Thyroid gland (tissue), 4 donors: Measurements from ENCODE around the gene PRKCE. TPM values are rescaled to one million over a fixed set of nuclear protein-coding genes. Genes with fewer than 3 reads are reported as not detected.

Source experiments
- DNase-seq, 2 donors: peaks; one replicate each; pipeline ENCODE4 v3.0.0-alpha.2; 2019
- H3K27ac ChIP-seq, 3 donors: fragments of 200-600 bp; sonication (generic); 1 replicate in 2 of 3; 2 replicates in 1 of 3; pipeline ENCODE4 v1.5.1; 2016 to 2019; ENCODE audit warnings: mild to moderate bottlenecking in 1 of 3, moderate library complexity in 1 of 3
- H3K27me3 ChIP-seq: fragments of 200-600 bp; sonication (generic); one replicate; pipeline ENCODE4 v1.5.1; 2019
- H3K36me3 ChIP-seq, 2 donors: fragments of 200-600 bp; sonication (generic); one replicate each; pipeline ENCODE4 v1.5.1; 2016 to 2019
- H3K4me1 ChIP-seq, 2 donors: fragments of 200-600 bp; sonication (generic); one replicate each; pipeline ENCODE4 v1.5.1; 2017 to 2019
- H3K4me3 ChIP-seq, 3 donors: fragments of 200-600 bp; sonication (generic); replicated peaks in 1 of 3; 1 replicate in 2 of 3; 2 replicates in 1 of 3; pipeline ENCODE4 v1.5.1; 2016; ENCODE audit warnings: mild to moderate bottlenecking in 1 of 3
- H3K9me3 ChIP-seq: fragments of 200-600 bp; sonication (generic); one replicate; pipeline ENCODE4 v1.5.1; 2017
- CTCF ChIP-seq, 6 experiments: fragments of 200-600 bp in 3 of 6; fragments of 450-650 bp in 3 of 6; sonication (generic) in 3 of 6; IDR thresholded peaks; one replicate each; pipeline ENCODE4 v1.5.1; 2016 to 2019; ENCODE audit warnings: antibody characterized with exemption in 6 of 6, mild to moderate bottlenecking in 2 of 6, inconsistent platforms in 1 of 6, moderate library complexity in 1 of 6
- POLR2A ChIP-seq, 2 donors: fragments of 450-650 bp; IDR thresholded peaks; one replicate each; pipeline ENCODE4 v1.6.1; 2017; ENCODE audit warnings: antibody characterized with exemption in 2 of 2, mild to moderate bottlenecking in 2 of 2, moderate library complexity in 1 of 2
- WGBS, 2 donors: methylation state at CpG; one replicate each; pipeline ENCODE4 v1.1.5; 2017; 5-methylcytosine and 5-hydroxymethylcytosine counted together
- intact Hi-C: fragments of 100-400 bp; cut with DNase I; formaldehyde crosslinking; loops from one replicate; pipeline ENCODE4 v1.15.1; 2023
- total RNA-seq, 4 donors: library from RNA; depleted of rRNA; stranded (reverse); fragments of >200 nt; gene quantifications; one replicate each; pipeline ENCODE4 v1.2.3, GENCODE V29; 2016

The PRKCE gene
- total RNA-seq, 4 donors from 2014 or later: 8.4 to 35.3 (median 15.2) TPM

- intact Hi-C loops: no loop called here
- peaks cover 14 to 17% of the 10 kb centered on the region in 2 donors for H3K4me1 ChIP-seq
These were observed 209.0 kb downstream of the PRKCE start for GRCh38 chr2:45860136-45861121.

GRCh38 chr2:45862843-45863242, 211.4 kb downstream of the PRKCE start:
- TF ChIP-seq POLR2A (IDR thresholded peaks at IDR 0.05) (no peak), CTCF (IDR thresholded peaks at IDR 0.05) (no peak)
- Histone ChIP-seq H3K27me3 (no peaks in the 10 kb centered on the region), H3K27ac (no peak overlapping the region), H3K9me3 (no peaks in the 10 kb centered on the region), H3K36me3 (no peaks in the 10 kb centered on the region), H3K4me3 (no peak overlapping the region), H3K4me1 (peaks cover 14 to 17% of the 10 kb centered on the region in 2 donors)
- no peak for DNase-seq
- intact Hi-C loops: no loop called here
- WGBS, 2 donors: 92 to 95% methylated on average over 2 of the region's 2 CpGs

More at GRCh38 chr2:45860136-45861121, 209.0 kb downstream of the PRKCE start:
- DNase-seq: peak; percentile 74 to 85
- no peaks in the 10 kb centered on the region for H3K36me3 ChIP-seq
- no peaks in the 10 kb centered on the region for H3K27me3 ChIP-seq
- WGBS, 2 donors: 4 to 5% methylated on average over 8 of the region's 8 CpGs
- no peak for TF ChIP-seq CTCF (IDR thresholded peaks at IDR 0.05)
- no peak for TF ChIP-seq POLR2A (IDR thresholded peaks at IDR 0.05)
- H3K4me3 ChIP-seq: peak overlapping the region in 1 of 3 donors; percentile 2
- H3K9me3 ChIP-seq: no peaks in the 10 kb centered on the region
- peak overlapping the region in 2 of 3 donors; percentile 20 to 44 for H3K27ac ChIP-seq

- intact Hi-C loops: no loop called here
- Histone ChIP-seq H3K9me3 (no peaks in the 10 kb centered on the region), H3K36me3 (no peaks in the 10 kb centered on the region), H3K4me1 (peaks cover 14 to 17% of the 10 kb centered on the region in 2 donors), H3K27ac (no peak overlapping the region), H3K4me3 (no peak overlapping the region), H3K27me3 (no peaks in the 10 kb centered on the region)
- WGBS, 2 donors: 91 to 98% methylated on average over 4 of the region's 4 CpGs
- no peak for TF ChIP-seq CTCF (IDR thresholded peaks at IDR 0.05)
- no peak for TF ChIP-seq POLR2A (IDR thresholded peaks at IDR 0.05)
- DNase-seq: no peak
These were observed 212.6 kb downstream of the PRKCE start for GRCh38 chr2:45864121-45864520.

GRCh38 chr2:45867349-45867748, 215.9 kb downstream of the PRKCE start:
- DNase-seq: no peak
- Histone ChIP-seq H3K27me3 (no peaks in the 10 kb centered on the region), H3K36me3 (no peaks in the 10 kb centered on the region), H3K27ac (no peak overlapping the region), H3K4me1 (no peaks in the 10 kb centered on the region), H3K4me3 (no peak overlapping the region), H3K9me3 (no peaks in the 10 kb centered on the region)
- TF ChIP-seq POLR2A (IDR thresholded peaks at IDR 0.05) (no peak), CTCF (IDR thresholded peaks at IDR 0.05) (no peak)
- intact Hi-C loops: no loop called here
- 81 to 83% methylated on average over 3 of the region's 3 CpGs for WGBS, 2 donors

- DNase-seq: no peak
- no peak overlapping the region for H3K4me3 ChIP-seq
- no peaks in the 10 kb centered on the region for H3K9me3 ChIP-seq
- TF ChIP-seq POLR2A (IDR thresholded peaks at IDR 0.05) (no peak), CTCF (IDR thresholded peaks at IDR 0.05) (no peak)
- WGBS, 2 donors: 83 to 85% methylated on average over 4 of the region's 4 CpGs
- intact Hi-C loops: no loop called here
- no peaks in the 10 kb centered on the region for H3K4me1 ChIP-seq
- H3K36me3 ChIP-seq: no peaks in the 10 kb centered on the region
- H3K27ac ChIP-seq: no peak overlapping the region
- H3K27me3 ChIP-seq: no peaks in the 10 kb centered on the region
These were observed 216.3 kb downstream of the PRKCE start for GRCh38 chr2:45867800-45868199.
